ENCODE data around the gene MTRF1. TPM values are rescaled to one million over a fixed set of nuclear protein-coding genes. Genes with fewer than 3 reads are reported as not detected.

Gene MTRF1
- total RNA-seq, 2 experiments from 2014 or later = 24.9 to 31.3 TPM

DNA sequence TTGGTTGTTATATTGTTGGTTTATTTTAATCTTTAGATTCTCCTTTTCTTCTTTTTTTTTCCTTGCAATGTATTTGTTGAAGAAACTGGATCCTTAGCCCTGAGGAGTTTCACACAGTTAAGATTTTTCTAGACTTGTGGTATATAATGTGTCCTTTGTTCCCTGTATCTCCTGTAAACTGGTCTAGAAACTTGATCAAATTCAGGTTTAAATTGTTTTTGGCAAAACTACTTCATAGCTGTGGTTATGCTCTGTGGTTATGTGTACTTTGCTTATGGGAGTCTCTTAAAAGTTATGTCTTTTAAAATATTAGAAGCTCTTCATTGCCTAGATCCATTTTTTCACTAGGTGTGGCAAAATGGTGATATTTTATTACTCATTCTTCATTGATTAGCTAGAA is 3.7 kb upstream of the MTRF1 start:
- H3K79me2 ChIP-seq (ENCODE audit: insufficient read depth, low read depth, low read length) = peaks cover 8% of the 10 kb centered on the region; the same call in 1 of the 2 replicates
- ChIA-PET CTCF (ENCODE audit: unreplicated experiment) (no interaction called here), POLR2A (interaction anchor here (0.6 kb wide), 1 partner anchor 33 kb away, joined by 4 read pairs; no protein-coding TSS in a partner anchor)
- intact Hi-C loops (cut with micrococcal nuclease; ENCODE audit: unreplicated experiment) = no loop called here
- DNase-seq (ENCODE audit: low spot score) = no peak
- TF ChIP-seq, protein P1, sequence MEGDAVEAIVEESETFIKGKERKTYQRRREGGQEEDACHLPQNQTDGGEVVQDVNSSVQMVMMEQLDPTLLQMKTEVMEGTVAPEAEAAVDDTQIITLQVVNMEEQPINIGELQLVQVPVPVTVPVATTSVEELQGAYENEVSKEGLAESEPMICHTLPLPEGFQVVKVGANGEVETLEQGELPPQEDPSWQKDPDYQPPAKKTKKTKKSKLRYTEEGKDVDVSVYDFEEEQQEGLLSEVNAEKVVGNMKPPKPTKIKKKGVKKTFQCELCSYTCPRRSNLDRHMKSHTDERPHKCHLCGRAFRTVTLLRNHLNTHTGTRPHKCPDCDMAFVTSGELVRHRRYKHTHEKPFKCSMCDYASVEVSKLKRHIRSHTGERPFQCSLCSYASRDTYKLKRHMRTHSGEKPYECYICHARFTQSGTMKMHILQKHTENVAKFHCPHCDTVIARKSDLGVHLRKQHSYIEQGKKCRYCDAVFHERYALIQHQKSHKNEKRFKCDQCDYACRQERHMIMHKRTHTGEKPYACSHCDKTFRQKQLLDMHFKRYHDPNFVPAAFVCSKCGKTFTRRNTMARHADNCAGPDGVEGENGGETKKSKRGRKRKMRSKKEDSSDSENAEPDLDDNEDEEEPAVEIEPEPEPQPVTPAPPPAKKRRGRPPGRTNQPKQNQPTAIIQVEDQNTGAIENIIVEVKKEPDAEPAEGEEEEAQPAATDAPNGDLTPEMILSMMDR (conservative IDR thresholded peaks at IDR 0.05; ENCODE audit: low read length) = no peak
- no peak for TF ChIP-seq EZH2phosphoT487 (IDR thresholded peaks at IDR 0.05; ENCODE audit: borderline replicate concordance, low read depth, low read length)
- no peak overlapping the region for H2AFZ ChIP-seq (ENCODE audit: low read length)
- H3K4me1 ChIP-seq (ENCODE audit: insufficient read depth, low read length, poor library complexity, severe bottlenecking) = peaks cover 16% of the 10 kb centered on the region
- H3K9me2 ChIP-seq (ENCODE audit: insufficient read depth, low read length) = no peaks in the 10 kb centered on the region
- no peak overlapping the region for H3K4me3 ChIP-seq (ENCODE audit: low read depth, low read length, poor library complexity, severe bottlenecking)
- BruUV-seq (replicated peaks) = no TSS peak
- no peaks in the 10 kb centered on the region for H3K36me3 ChIP-seq (ENCODE audit: insufficient read depth, low read length)
- H3K4me2 ChIP-seq (ENCODE audit: low read length) = no peak overlapping the region
- H4K20me1 ChIP-seq (ENCODE audit: insufficient read depth, low read length) = no peaks in the 10 kb centered on the region
- H3K27ac ChIP-seq (ENCODE audit: low read depth, low read length, poor library complexity, severe bottlenecking) = no peak overlapping the region
- H3K9me3 ChIP-seq (ENCODE audit: low read length) = peaks cover 44% of the 10 kb centered on the region

GRCh38 chr13:41259875-41260501 is 3.4 kb downstream of the MTRF1 start:
- intact Hi-C loops (cut with micrococcal nuclease; ENCODE audit: unreplicated experiment) = loop anchor here (5.0 kb wide), 1 partner anchor 128 kb away; the partner anchor contains the start of gene KBTBD6
- Histone ChIP-seq H3K27ac (ENCODE audit: low read depth, low read length, poor library complexity, severe bottlenecking) (no peak overlapping the region), H3K4me3 (ENCODE audit: low read depth, low read length, poor library complexity, severe bottlenecking) (no peak overlapping the region), H2AFZ (ENCODE audit: low read length) (no peak overlapping the region), H3K4me1 (ENCODE audit: insufficient read depth, low read length, poor library complexity, severe bottlenecking) (peaks cover 7% of the 10 kb centered on the region), H3K79me2 (ENCODE audit: insufficient read depth, low read depth, low read length) (peaks cover 16% of the 10 kb centered on the region; the same call in 1 of the 2 replicates), H4K20me1 (ENCODE audit: insufficient read depth, low read length) (no peaks in the 10 kb centered on the region), H3K9me2 (ENCODE audit: insufficient read depth, low read length) (no peaks in the 10 kb centered on the region), H3K4me2 (ENCODE audit: low read length) (no peak overlapping the region), H3K36me3 (ENCODE audit: insufficient read depth, low read length) (peaks cover 52% of the 10 kb centered on the region), H3K9me3 (ENCODE audit: low read length) (peaks cover 8% of the 10 kb centered on the region; the same call in 1 of the 2 replicates)
- POLR2A ChIA-PET = interaction anchor here (0.6 to 1.1 kb wide), 3 partner anchors 12 to 1540 kb away, joined by 3 to 5 read pairs (median 3); no protein-coding TSS in a partner anchor
- CTCF ChIA-PET (ENCODE audit: unreplicated experiment) = no interaction called here
- BruUV-seq (replicated peaks) = no TSS peak
- no peak for DNase-seq (ENCODE audit: low spot score)
- TF ChIP-seq, protein P1 (conservative IDR thresholded peaks at IDR 0.05; ENCODE audit: low read length) = no peak
- TF ChIP-seq EZH2phosphoT487 (IDR thresholded peaks at IDR 0.05; ENCODE audit: borderline replicate concordance, low read depth, low read length) = no peak

DNA sequence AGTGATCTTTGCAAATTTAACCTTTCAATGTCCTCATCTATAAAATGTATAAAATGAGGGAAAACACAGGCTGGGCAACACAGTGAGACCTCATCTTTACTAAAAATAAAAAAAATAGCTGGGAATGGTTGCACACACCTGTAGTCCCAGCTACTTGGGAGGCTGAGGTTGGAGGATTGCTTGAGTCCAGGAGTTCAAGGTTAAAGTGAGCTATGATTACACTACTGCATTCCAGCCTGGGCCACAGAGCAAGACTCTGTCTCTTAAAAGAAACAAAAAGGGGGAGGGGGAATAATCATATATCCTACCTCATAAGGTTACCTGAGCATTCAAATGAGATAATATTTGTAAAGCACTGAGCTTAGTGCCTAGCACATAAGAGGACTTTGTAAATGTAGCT is 5.8 kb downstream of the MTRF1 start:
- Histone ChIP-seq H3K79me2 (ENCODE audit: insufficient read depth, low read depth, low read length) (peaks cover 12% of the 10 kb centered on the region; the same call in 1 of the 2 replicates), H3K4me2 (ENCODE audit: low read length) (no peak overlapping the region), H3K9me3 (ENCODE audit: low read length) (no peaks in the 10 kb centered on the region; the same call in 1 of the 2 replicates), H2AFZ (ENCODE audit: low read length) (no peak overlapping the region), H3K36me3 (ENCODE audit: insufficient read depth, low read length) (peaks cover 73% of the 10 kb centered on the region), H3K4me3 (ENCODE audit: low read depth, low read length, poor library complexity, severe bottlenecking) (no peak overlapping the region), H4K20me1 (ENCODE audit: insufficient read depth, low read length) (no peaks in the 10 kb centered on the region), H3K9me2 (ENCODE audit: insufficient read depth, low read length) (no peaks in the 10 kb centered on the region), H3K4me1 (ENCODE audit: insufficient read depth, low read length, poor library complexity, severe bottlenecking) (peaks cover 4% of the 10 kb centered on the region), H3K27ac (ENCODE audit: low read depth, low read length, poor library complexity, severe bottlenecking) (no peak overlapping the region)
- intact Hi-C loops (cut with micrococcal nuclease; ENCODE audit: unreplicated experiment) = no loop called here
- ChIA-PET POLR2A (interaction anchor here (0.6 to 1.0 kb wide), 2 partner anchors 16 to 56 kb away, joined by 3 read pairs; no protein-coding TSS in a partner anchor), CTCF (ENCODE audit: unreplicated experiment) (no interaction called here)
- no TSS peak for BruUV-seq (replicated peaks)
- DNase-seq (ENCODE audit: low spot score) = no peak
- no peak for TF ChIP-seq EZH2phosphoT487 (IDR thresholded peaks at IDR 0.05; ENCODE audit: borderline replicate concordance, low read depth, low read length)
- TF ChIP-seq, protein P1 (conservative IDR thresholded peaks at IDR 0.05; ENCODE audit: low read length) = no peak
